Measurements from ENCODE around the gene RDH16.
"Not testable (repeated sequence)": the region's sequence is repeated elsewhere in the genome, so short reads cannot be mapped to it uniquely, and the experiment has no call there.

RDH16 gene

GRCh38 chr12:56989861-56990610, 32.6 kb upstream of the RDH16 start:
- DNase-seq (ENCODE audit: low spot score) = no peak

DNA sequence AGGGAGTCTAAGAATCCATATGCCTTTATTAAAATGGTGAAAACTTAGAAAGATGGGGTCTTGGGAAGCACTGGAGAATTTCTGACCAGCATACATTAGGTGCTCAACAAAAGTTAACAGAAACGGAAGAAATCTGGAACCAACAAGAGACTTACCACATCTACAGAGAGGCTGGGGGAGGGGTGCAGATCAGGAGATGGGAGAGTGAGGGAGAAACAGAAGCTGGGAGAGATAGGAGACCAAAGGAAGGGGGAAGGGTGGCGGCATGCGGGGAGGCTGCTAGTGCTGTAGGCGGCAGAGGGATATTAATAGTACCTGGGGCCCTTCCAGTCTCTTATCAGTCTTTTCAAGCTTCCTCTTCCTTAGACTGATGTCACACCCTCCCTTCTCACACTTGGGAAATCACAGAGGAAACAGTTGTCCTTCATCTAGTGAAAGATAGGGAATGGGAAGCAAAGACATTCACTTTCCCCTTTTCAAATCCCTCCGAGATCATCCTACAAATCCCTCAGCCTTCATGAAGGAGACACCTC, 30.9 kb upstream of the RDH16 start:
- DNase-seq (ENCODE audit: low spot score) = no peak

DNA sequence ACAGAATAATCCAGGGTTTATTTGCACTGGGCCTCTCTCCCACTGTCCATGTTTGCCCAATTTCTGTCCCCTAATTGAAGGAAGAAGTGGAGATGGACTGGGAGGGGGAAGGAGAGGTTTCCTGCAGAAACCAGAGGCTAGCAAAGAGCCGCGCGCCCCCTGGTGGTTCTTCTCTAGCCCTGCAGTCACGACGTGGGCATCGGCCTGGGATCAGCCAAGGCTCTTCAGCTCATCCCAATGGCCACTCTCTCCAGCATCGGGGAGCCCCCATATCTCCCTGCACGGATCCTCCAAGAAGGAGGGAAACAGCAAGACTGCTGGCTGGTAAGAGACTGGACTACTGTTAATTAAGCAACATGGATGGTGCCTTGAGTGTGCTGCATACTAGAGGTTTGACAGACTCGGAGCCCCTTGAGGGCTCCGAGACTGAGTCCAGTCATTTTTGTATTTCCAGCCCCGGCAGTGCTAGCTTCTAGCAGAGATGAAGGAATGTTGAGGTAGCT, 30.2 kb upstream of the RDH16 start:
- DNase-seq (ENCODE audit: low spot score) = peak; percentile 62

DNA sequence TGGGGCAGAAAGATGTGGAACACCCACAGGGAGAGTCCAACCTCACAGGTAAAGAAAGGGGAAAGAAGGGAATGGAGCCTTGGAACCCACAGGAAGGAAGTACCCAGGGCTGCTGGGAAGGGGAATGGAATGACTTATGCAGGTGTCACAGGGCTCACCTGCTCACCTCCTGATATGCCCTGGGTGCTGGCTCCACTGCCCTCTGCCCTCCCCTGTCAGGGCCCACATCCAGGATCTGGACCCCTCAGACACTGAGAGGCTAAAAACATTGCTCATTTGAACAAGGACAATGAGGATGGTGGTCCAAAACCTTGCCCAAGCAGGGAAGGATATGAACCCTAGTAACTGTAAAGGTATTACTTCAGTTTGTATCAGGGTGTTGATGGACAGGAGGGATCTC, 29.6 kb upstream of the RDH16 start:
- no peak for DNase-seq (ENCODE audit: low spot score)

GRCh38 chr12:56985714-56986113, 28.3 kb upstream of the RDH16 start:
- not testable (repeated sequence) for DNase-seq (ENCODE audit: low spot score)

- no peak for DNase-seq (ENCODE audit: low spot score)
Observed at GRCh38 chr12:56983386-56983785, 26.0 kb upstream of the RDH16 start.

GRCh38 chr12:56982578-56983236, 25.3 kb upstream of the RDH16 start:
- DNase-seq (ENCODE audit: low spot score) = not testable (repeated sequence)

- DNase-seq (ENCODE audit: low spot score) = no peak
Observed at GRCh38 chr12:56980941-56981530, 23.6 kb upstream of the RDH16 start.

DNA sequence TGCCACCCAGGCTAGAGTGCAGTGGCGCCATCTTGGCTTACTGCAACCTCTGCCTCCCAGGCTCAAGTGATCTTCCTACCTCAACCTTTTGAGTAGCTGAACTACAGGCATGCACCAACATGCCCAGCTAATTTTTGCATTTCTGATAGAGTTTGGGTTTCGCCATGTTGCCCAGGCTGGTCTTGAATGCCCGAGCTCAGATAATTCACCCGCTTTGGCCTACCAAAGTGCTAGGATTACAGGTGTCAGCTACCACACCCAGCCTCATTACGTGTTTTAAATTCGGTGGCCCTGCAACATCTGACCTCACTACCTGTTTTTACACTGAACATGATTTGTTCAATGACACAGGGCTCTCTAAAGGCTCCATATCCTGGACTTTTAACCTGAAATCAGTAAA, 22.9 kb upstream of the RDH16 start:
- no peak for DNase-seq (ENCODE audit: low spot score)

DNA sequence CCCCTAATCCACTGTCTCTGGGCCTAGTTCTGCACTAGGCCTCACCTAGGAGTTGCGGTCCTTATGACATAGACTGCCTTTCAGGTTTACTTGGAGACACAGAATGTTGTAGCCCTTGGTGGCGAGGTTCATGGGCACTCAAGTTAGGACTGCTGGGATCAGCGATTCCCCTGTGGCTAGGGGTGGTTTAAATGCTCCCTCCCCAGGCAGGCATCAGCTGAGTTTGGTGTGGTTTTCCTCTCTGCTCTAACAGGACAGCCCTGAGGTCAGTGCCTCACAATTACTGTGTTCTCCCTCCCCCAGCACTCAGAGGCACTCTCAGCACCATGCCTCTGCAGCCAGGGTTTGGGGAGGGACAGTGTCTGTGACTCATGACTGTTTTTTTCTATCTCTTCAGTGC, 22.2 kb upstream of the RDH16 start:
- DNase-seq (ENCODE audit: low spot score) = no peak

- no peak for DNase-seq (ENCODE audit: low spot score)
Observed at GRCh38 chr12:56978397-56979138, 21.2 kb upstream of the RDH16 start.

DNA sequence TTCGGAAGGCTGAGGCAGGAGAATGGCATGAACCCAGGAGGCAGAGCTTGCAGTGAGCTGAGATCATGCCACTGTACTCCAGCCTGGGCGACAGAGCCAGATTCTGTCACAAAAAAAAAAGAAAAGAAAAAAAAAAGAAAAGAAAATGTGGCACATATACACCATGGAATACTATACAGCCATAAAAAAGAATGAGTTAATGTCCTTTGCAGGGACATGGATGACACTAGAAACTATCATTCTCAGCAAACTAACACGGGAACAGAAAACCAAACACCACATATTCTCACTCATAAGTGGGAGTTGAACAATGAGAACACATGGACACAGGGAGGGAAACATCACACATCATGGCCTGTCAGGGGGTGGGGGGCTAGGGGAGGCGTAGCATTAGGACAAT, 20.0 kb upstream of the RDH16 start:
- DNase-seq (ENCODE audit: low spot score) = not testable (repeated sequence)

- not testable (repeated sequence) for DNase-seq (ENCODE audit: low spot score)
Observed at GRCh38 chr12:56974224-56974623, 16.8 kb upstream of the RDH16 start.

- DNase-seq (ENCODE audit: low spot score) = not testable (repeated sequence)
Observed at GRCh38 chr12:56968910-56969309, 11.5 kb upstream of the RDH16 start.

- not testable (repeated sequence) for DNase-seq (ENCODE audit: low spot score)
Observed at GRCh38 chr12:56965997-56966642, 8.7 kb upstream of the RDH16 start.

GRCh38 chr12:56965124-56965523, 7.7 kb upstream of the RDH16 start:
- not testable (repeated sequence) for DNase-seq (ENCODE audit: low spot score)

DNA sequence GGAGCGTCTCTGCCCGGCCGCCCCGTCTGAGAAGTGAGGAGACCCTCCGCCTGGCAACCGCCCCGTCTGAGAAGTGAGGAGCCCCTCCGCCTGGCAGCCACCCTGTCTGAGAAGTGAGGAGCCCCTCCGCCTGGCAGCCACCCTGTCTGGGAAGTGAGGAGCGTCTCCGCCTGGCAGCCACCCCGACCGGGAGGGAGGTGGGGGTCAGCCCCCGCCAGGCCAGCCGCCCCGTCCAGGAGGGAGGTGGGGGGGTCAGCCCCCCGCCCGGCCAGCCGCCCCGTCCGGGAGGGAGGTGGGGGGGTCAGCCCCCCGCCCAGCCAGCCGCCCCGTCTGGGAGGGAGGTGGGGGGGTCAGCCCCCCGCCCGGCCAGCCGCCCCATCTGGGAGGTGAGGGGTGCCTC, 6.1 kb upstream of the RDH16 start:
- not testable (repeated sequence) for DNase-seq (ENCODE audit: low spot score)

DNA sequence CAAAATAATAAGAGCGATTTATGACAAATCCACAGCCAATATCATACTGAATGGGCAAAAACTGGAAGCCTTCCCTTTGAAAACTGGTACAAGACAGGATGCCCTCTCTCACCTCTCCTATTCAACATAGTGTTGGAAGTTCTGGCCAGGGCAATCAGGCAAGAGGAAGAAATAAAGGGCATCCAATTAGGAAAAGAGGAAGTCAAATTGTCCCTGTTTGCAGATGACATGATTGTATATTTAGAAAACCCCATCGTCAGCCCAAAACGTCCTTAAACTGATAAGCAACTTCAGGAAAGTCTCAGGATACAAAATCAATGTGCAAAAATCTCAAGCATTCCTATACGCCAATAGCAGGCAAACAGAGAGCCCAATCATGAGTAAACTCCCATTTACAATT, 4.8 kb upstream of the RDH16 start:
- DNase-seq (ENCODE audit: low spot score) = not testable (repeated sequence)

DNA sequence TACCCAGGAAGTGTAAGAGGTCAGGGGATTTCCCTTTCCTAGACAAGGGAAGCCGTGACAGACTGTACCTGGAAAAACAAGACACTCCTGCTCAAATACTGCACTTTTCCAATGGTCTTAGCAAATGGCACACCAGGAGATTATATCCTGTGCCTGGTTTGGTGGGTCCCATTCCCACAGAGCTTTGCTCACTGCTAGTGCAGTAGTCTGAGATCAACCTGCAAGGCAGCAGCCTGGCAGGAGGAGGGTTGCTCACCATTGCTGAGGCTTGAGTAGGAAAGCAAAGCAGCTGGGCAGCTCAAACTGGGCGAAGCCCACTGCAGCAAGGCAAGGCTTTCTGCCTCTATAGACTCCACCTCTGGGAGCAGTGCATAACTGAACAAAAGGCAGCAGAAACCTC, 1.0 kb upstream of the RDH16 start:
- DNase-seq (ENCODE audit: low spot score) = no peak

DNA sequence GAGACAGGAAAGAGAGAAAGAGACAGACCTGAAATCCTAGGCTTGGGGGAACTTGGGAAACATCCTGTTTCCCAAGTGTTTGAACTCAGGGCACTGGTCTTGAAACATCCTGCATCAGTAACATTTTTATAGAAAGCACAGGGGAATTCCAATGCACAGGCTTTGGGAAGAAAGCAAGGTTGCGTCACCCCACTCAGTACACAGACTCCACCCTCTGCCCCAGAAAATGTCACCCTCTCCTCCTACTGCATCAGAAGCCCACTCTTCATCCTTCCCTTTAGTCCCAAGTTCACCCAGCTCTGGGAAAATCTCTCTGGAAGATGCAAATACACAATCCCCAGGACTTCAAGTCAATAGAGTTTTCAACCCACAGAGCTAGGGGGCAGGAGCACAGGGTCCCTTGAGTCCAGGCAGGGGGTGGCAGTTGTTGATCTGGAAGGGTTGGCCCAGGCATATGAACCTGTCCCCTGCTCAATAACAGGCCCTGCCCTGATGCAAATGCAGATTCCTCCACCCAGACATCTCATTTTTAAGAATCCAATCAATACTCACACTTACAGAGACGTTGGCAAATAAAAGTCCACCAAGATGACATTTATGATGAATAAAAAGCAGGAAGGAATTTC, 1.7 kb downstream of the RDH16 start:
- no peak for DNase-seq (ENCODE audit: low spot score)

- DNase-seq (ENCODE audit: low spot score) = no peak
Observed at GRCh38 chr12:56954958-56955355, 2.5 kb downstream of the RDH16 start.
